Bronchial epithelial cell (primary cell): ENCODE results near the gene AGBL1. TPM values are rescaled to one million over a fixed set of nuclear protein-coding genes. Genes with fewer than 3 reads are reported as not detected.

Experiments
- DNase-seq: peaks from one replicate; pipeline ENCODE4 v3.0.0-alpha.2; 2010; ENCODE audit warnings: low read depth
- FAIRE-seq: peaks from 2 replicates; lab custom pipeline; 2011; peaks lifted over from hg19 to GRCh38; lab: Jason Lieb, UNC
- H3K27me3 ChIP-seq: 2 replicates; pipeline ENCODE4 v1.5.1; 2011; ENCODE audit warnings: low read length; ENCODE audit not compliant: control insufficient read depth, insufficient read depth
- H3K36me3 ChIP-seq: 2 replicates; pipeline ENCODE4 v1.5.1; 2011; ENCODE audit warnings: low read length; ENCODE audit not compliant: control insufficient read depth, insufficient read depth
- H3K4me3 ChIP-seq: 2 replicates; pipeline ENCODE4 v1.5.1; 2011; ENCODE audit warnings: mild to moderate bottlenecking, low read depth, low read length, control low read depth
- total RNA-seq: library from RNA; depleted of rRNA; stranded (reverse); fragments of >200 nt; gene quantifications from 2 replicates; pipeline ENCODE4 v1.2.1, GENCODE V29; 2014
- TF ChIP-seq, protein P1 (sequence below): IDR thresholded peaks from 2 replicates; pipeline ENCODE4 v1.5.1; 2011; ENCODE audit warnings: mild to moderate bottlenecking, moderate library complexity, low read length, control low read depth, inconsistent platforms; ENCODE audit not compliant: insufficient read depth, severe bottlenecking

The AGBL1 gene
- total RNA-seq, 1 donor from 2014 or later, result not detected

DNA sequence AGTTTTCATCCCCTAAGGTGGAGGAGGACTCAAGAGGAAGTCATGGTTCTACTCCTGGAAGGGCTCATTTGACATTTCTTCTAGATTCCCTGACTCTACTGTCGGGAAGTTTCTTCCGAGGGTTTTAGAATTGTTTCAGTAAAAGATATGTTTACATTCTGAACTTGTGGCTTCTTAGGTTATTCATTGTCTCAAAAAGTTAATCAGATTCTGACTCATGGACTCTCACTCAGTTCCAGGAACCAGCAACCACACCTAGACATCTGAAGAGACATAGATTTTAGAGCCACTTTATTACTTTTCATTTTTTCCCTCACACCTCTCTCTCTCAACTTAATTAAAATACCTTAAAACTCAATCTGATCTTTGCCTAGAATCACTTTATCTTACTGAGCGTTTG lies 862.6 kb downstream of the AGBL1 start:
- FAIRE-seq (no peak), DNase-seq (peak; percentile 45)
- H3K4me3 ChIP-seq, result no peak overlapping the region
- H3K36me3 ChIP-seq, result no peaks in the 10 kb centered on the region
- TF ChIP-seq, protein P1, sequence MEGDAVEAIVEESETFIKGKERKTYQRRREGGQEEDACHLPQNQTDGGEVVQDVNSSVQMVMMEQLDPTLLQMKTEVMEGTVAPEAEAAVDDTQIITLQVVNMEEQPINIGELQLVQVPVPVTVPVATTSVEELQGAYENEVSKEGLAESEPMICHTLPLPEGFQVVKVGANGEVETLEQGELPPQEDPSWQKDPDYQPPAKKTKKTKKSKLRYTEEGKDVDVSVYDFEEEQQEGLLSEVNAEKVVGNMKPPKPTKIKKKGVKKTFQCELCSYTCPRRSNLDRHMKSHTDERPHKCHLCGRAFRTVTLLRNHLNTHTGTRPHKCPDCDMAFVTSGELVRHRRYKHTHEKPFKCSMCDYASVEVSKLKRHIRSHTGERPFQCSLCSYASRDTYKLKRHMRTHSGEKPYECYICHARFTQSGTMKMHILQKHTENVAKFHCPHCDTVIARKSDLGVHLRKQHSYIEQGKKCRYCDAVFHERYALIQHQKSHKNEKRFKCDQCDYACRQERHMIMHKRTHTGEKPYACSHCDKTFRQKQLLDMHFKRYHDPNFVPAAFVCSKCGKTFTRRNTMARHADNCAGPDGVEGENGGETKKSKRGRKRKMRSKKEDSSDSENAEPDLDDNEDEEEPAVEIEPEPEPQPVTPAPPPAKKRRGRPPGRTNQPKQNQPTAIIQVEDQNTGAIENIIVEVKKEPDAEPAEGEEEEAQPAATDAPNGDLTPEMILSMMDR, result no peak
- no peaks in the 10 kb centered on the region for H3K27me3 ChIP-seq

DNA sequence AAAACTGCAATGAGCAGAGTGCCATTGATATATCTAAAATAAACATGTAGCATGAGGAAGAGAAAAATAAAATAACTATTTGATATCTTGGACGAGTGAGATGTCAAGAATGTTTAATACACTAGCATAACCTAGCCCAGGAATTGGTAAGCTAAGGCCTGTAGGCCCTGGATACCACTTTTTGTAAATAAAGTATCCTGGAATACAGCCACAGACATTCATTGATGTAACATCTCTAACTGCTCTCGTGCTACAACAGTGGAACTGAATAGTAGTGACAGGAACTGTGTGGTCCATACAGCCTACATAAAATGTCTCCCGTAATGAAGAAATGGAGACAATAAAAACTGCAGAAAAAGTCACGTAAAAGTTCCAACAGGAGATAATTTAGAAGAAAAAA lies 869.0 kb downstream of the AGBL1 start:
- Histone ChIP-seq H3K36me3 (no peaks in the 10 kb centered on the region), H3K27me3 (no peaks in the 10 kb centered on the region), H3K4me3 (no peak overlapping the region)
- FAIRE-seq (no peak), DNase-seq (no peak)
- TF ChIP-seq, protein P1, result no peak

GRCh38 chr15:86959254-86959653 lies 879.6 kb downstream of the AGBL1 start:
- Histone ChIP-seq H3K4me3 (no peak overlapping the region), H3K27me3 (no peaks in the 10 kb centered on the region), H3K36me3 (no peaks in the 10 kb centered on the region)
- TF ChIP-seq, protein P1, result no peak
- FAIRE-seq, result no peak
- no peak for DNase-seq

- H3K36me3 ChIP-seq, result no peaks in the 10 kb centered on the region
- TF ChIP-seq, protein P1, result no peak
- no peaks in the 10 kb centered on the region for H3K27me3 ChIP-seq
- no peak for DNase-seq
- no peak overlapping the region for H3K4me3 ChIP-seq
- FAIRE-seq, result no peak
Observed at GRCh38 chr15:86961669-86962068, 882.0 kb downstream of the AGBL1 start.

- no peak overlapping the region for H3K4me3 ChIP-seq
- TF ChIP-seq, protein P1, result no peak
- FAIRE-seq (no peak), DNase-seq (no peak)
- no peaks in the 10 kb centered on the region for H3K36me3 ChIP-seq
- H3K27me3 ChIP-seq, result no peaks in the 10 kb centered on the region
Observed at GRCh38 chr15:86964271-86964670, 884.6 kb downstream of the AGBL1 start.

GRCh38 chr15:86968244-86968643 lies 888.6 kb downstream of the AGBL1 start:
- Histone ChIP-seq H3K4me3 (no peak overlapping the region), H3K27me3 (no peaks in the 10 kb centered on the region), H3K36me3 (no peaks in the 10 kb centered on the region)
- DNase-seq (no peak), FAIRE-seq (no peak)
- TF ChIP-seq, protein P1, result no peak
